Naive thymus-derived CD4-positive, alpha-beta T cell (primary cell): ENCODE results near the gene GPR4. TPM values are rescaled to one million over a fixed set of nuclear protein-coding genes. Genes with fewer than 3 reads are reported as not detected.

ENCODE experiments used
- ATAC-seq: fragments of 150-1000 bp; cut with Tn5 transposase; 2 replicates; pipeline ENCODE4 v1.10.0; 2021; ENCODE audit warnings: mild to moderate bottlenecking, moderate library complexity
- CTCF ChIA-PET: fragments of 350-600 bp; sonication (Branson Sonifier 250); formaldehyde crosslinking; loops from one replicate; lab custom pipeline; 2021; ENCODE audit warnings: antibody characterized with exemption; lab: Charles Lee
- POLR2A ChIA-PET: fragments of 350-600 bp; sonication (Branson Sonifier 250); formaldehyde crosslinking; loops from one replicate; lab custom pipeline; 2021; ENCODE audit warnings: antibody characterized with exemption, inconsistent platforms; lab: Charles Lee
- DNase-seq, 9 donors: peaks; one replicate each; pipeline versions ENCODE4 v3.0.0 to v3.0.0-alpha.2; 2020 to 2022; ENCODE audit warnings: mixed read lengths in 1 of 9
- H3K27ac ChIP-seq: one replicate; pipeline ENCODE4 v1.7.0; 2013; ENCODE audit warnings: mild to moderate bottlenecking, low read depth, low read length, moderate library complexity
- H3K27me3 ChIP-seq, 2 donors: one replicate each; pipeline ENCODE4 v1.7.0; 2013; ENCODE audit warnings: low read length in 2 of 2, mild to moderate bottlenecking in 2 of 2, moderate library complexity in 2 of 2; ENCODE audit not compliant: control insufficient read depth in 2 of 2, insufficient read depth in 2 of 2
- H3K36me3 ChIP-seq, 3 experiments: 1 replicate in 2 of 3; 2 replicates in 1 of 3; pipeline ENCODE4 v1.7.0; 2013; ENCODE audit warnings: low read length in 3 of 3, mild to moderate bottlenecking in 3 of 3, moderate library complexity in 1 of 3; ENCODE audit not compliant: insufficient read depth in 3 of 3, control insufficient read depth in 2 of 3
- H3K4me1 ChIP-seq, 2 donors: one replicate each; pipeline ENCODE4 v1.7.0; 2013; ENCODE audit warnings: low read length in 2 of 2, mild to moderate bottlenecking in 2 of 2, moderate library complexity in 1 of 2; ENCODE audit not compliant: control insufficient read depth in 2 of 2, insufficient read depth in 2 of 2
- H3K4me3 ChIP-seq: 2 replicates; pipeline ENCODE4 v1.7.0; 2013; ENCODE audit warnings: mild to moderate bottlenecking, low read length
- H3K9me3 ChIP-seq, 3 experiments: 1 replicate in 2 of 3; 2 replicates in 1 of 3; pipeline ENCODE4 v1.7.0; 2013; ENCODE audit warnings: low read length in 3 of 3; ENCODE audit not compliant: control insufficient read depth in 2 of 3
- H3K27ac Mint-ChIP-seq, 9 donors: one replicate each; pipeline ENCODE4 v1.8.0; 2020 to 2022; ENCODE audit warnings: mixed read lengths in 9 of 9, mild to moderate bottlenecking in 8 of 9, moderate library complexity in 5 of 9, inconsistent platforms in 2 of 9
- H3K27me3 Mint-ChIP-seq, 5 donors: one replicate each; pipeline ENCODE4 v1.8.0; 2021 to 2022; ENCODE audit warnings: mixed read lengths in 5 of 5, mild to moderate bottlenecking in 1 of 5
- H3K36me3 Mint-ChIP-seq, 5 donors: one replicate each; pipeline ENCODE4 v1.8.0; 2020 to 2022; ENCODE audit warnings: mixed read lengths in 5 of 5, mild to moderate bottlenecking in 3 of 5, inconsistent platforms in 1 of 5
- H3K4me1 Mint-ChIP-seq, 7 donors: one replicate each; pipeline ENCODE4 v1.8.0; 2020 to 2022; ENCODE audit warnings: mixed read lengths in 7 of 7, mild to moderate bottlenecking in 3 of 7, inconsistent platforms in 1 of 7
- H3K4me3 Mint-ChIP-seq, 10 donors: one replicate each; pipeline ENCODE4 v1.8.0; 2020 to 2022; ENCODE audit warnings: mild to moderate bottlenecking in 10 of 10, mixed read lengths in 10 of 10, moderate library complexity in 6 of 10, inconsistent platforms in 2 of 10
- H3K9me3 Mint-ChIP-seq, 11 donors: one replicate each; pipeline ENCODE4 v1.8.0; 2020 to 2022; ENCODE audit warnings: mixed read lengths in 11 of 11, mild to moderate bottlenecking in 4 of 11, inconsistent platforms in 1 of 11, moderate library complexity in 1 of 11
- intact Hi-C, 2 donors: fragments of 100-400 bp; cut with micrococcal nuclease; formaldehyde crosslinking; loops; one replicate each; pipeline ENCODE4 v1.15.1; 2023
- polyA plus RNA-seq, 2 donors: library from polyadenylated mRNA; unstranded; fragments of 300-500 nt; fragmentation: Illumina TruSeq; gene quantifications; one replicate each; pipeline ENCODE4 v1.2.3, GENCODE V29; 2021
- total RNA-seq, 6 experiments: library from RNA in 5 of 6; stranded (reverse) in 5 of 6; gene quantifications; 1 replicate in 5 of 6; 2 replicates in 1 of 6; pipeline ENCODE4 v1.2.3 and lab custom pipeline; 2021 to 2026

Gene GPR4
- total and polyA plus RNA-seq, 7 experiments from 2014 or later: not detected

- ChIA-PET CTCF (interaction anchor here (0.5 to 1.8 kb wide), 12 partner anchors 8 to 119 kb away, joined by 3 to 11 read pairs (median 3); no protein-coding TSS in a partner anchor), POLR2A (interaction anchor here (0.6 to 1.0 kb wide), 2 partner anchors 34 to 73 kb away, joined by 3 read pairs; no protein-coding TSS in a partner anchor)
- Histone ChIP-seq H3K9me3 (no peaks in the 10 kb centered on the region), H3K4me1 (peaks cover 0 to 29% of the 10 kb centered on the region in 2 donors), H3K4me3 (no peak overlapping the region), H3K36me3 (peaks cover 0 to 13% (median 0%) of the 10 kb centered on the region in 3 experiments), H3K27me3 (no peaks in the 10 kb centered on the region), H3K27ac (peak overlapping the region; percentile 18)
- peak overlapping the region in 3 of 10 donors; percentile 52 to 75 (median 59) for H3K4me3 Mint-ChIP-seq
- intact Hi-C loops: loop anchor here (1.0 kb wide), 7 partner anchors 26 to 85 kb away; partner anchors contain the start of genes OPA3 (in 1 of the 2), PPM1N (in 1 of the 2) and VASP (in 1 of the 2)
- H3K9me3 Mint-ChIP-seq: no peaks in the 10 kb centered on the region
- no peaks in the 10 kb centered on the region for H3K36me3 Mint-ChIP-seq
- H3K27me3 Mint-ChIP-seq: no peaks in the 10 kb centered on the region
- DNase-seq (peak; percentile 37 to 85 (median 81)), ATAC-seq (peak; percentile 99)
- peak overlapping the region in 8 of 9 donors; percentile 14 to 86 (median 66) for H3K27ac Mint-ChIP-seq
- peaks cover 20 to 48% (median 34%) of the 10 kb centered on the region in 7 donors for H3K4me1 Mint-ChIP-seq
Observed at GRCh38 chr19:45558399-45558878, 43.6 kb downstream of the GPR4 start.

GRCh38 chr19:45556835-45557234 lies 45.2 kb downstream of the GPR4 start:
- intact Hi-C loops: no loop called here
- H3K36me3 ChIP-seq: peaks cover 0 to 24% (median 0%) of the 10 kb centered on the region in 3 experiments
- H3K9me3 ChIP-seq: no peaks in the 10 kb centered on the region
- no peak for ATAC-seq
- ChIA-PET CTCF (interaction anchor here (0.6 kb wide), 1 partner anchor 94 kb away, joined by 3 read pairs; no protein-coding TSS in a partner anchor), POLR2A (interaction anchor here (0.6 kb wide), 1 partner anchor 21 kb away, joined by 3 read pairs; no protein-coding TSS in a partner anchor)
- H3K27me3 Mint-ChIP-seq: no peaks in the 10 kb centered on the region
- H3K36me3 Mint-ChIP-seq: peaks cover 0 to 7% (median 1%) of the 10 kb centered on the region in 5 donors
- no peak for DNase-seq
- peaks cover 0 to 14% of the 10 kb centered on the region in 2 donors for H3K4me1 ChIP-seq
- no peak overlapping the region for H3K27ac ChIP-seq
- no peaks in the 10 kb centered on the region for H3K27me3 ChIP-seq
- peak overlapping the region in 2 of 9 donors; percentile 17 to 76 for H3K27ac Mint-ChIP-seq
- H3K4me3 Mint-ChIP-seq: peak overlapping the region in 1 of 10 donors; percentile 39
- H3K4me1 Mint-ChIP-seq: peaks cover 13 to 35% (median 24%) of the 10 kb centered on the region in 7 donors
- H3K4me3 ChIP-seq: no peak overlapping the region
- H3K9me3 Mint-ChIP-seq: no peaks in the 10 kb centered on the region

- no peak overlapping the region for H3K27ac ChIP-seq
- no peak overlapping the region for H3K27ac Mint-ChIP-seq
- H3K4me3 Mint-ChIP-seq: no peak overlapping the region
- no peaks in the 10 kb centered on the region for H3K27me3 ChIP-seq
- peaks cover 0 to 15% (median 3%) of the 10 kb centered on the region in 5 donors for H3K36me3 Mint-ChIP-seq
- ChIA-PET POLR2A (no interaction called here), CTCF (no interaction called here)
- H3K9me3 Mint-ChIP-seq: peaks cover 0 to 1% (median 0%) of the 10 kb centered on the region in 11 donors
- no peaks in the 10 kb centered on the region for H3K27me3 Mint-ChIP-seq
- no peaks in the 10 kb centered on the region for H3K9me3 ChIP-seq
- peaks cover 0 to 14% of the 10 kb centered on the region in 2 donors for H3K4me1 ChIP-seq
- no peak for DNase-seq
- peaks cover 6 to 17% (median 12%) of the 10 kb centered on the region in 7 donors for H3K4me1 Mint-ChIP-seq
- H3K36me3 ChIP-seq: peaks cover 0 to 24% (median 0%) of the 10 kb centered on the region in 3 experiments
- ATAC-seq: no peak
- H3K4me3 ChIP-seq: no peak overlapping the region
- intact Hi-C loops: no loop called here
Observed at GRCh38 chr19:45554481-45554880, 47.5 kb downstream of the GPR4 start.

DNA sequence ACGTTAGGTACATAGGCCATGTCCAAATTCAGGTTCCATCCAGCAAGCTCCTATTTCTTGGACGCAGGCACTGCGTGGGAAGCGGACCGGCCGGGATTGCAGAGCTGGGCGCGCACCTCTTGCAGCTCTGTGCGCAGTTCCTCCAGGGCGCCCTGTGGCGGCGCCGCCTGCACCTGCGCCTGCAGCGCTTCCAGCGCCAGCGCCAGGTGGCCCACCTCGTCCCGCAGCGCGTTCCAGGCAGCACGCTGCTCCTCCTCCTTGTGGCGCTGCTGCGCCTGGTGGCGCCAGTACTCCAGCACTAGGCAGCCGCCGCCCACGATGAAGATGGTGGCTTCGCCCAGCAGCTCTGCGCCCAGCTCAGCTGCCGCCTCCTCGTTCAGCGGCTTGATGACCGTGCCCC lies 48.5 kb downstream of the GPR4 start:
- Mint-ChIP-seq H3K9me3 (peaks cover 0 to 1% (median 0%) of the 10 kb centered on the region in 11 donors), H3K36me3 (peaks cover 0 to 15% (median 3%) of the 10 kb centered on the region in 5 donors), H3K4me1 (peaks cover 0 to 10% (median 5%) of the 10 kb centered on the region in 7 donors), H3K4me3 (no peak overlapping the region), H3K27me3 (no peaks in the 10 kb centered on the region), H3K27ac (no peak overlapping the region)
- Histone ChIP-seq H3K4me1 (peaks cover 0 to 7% of the 10 kb centered on the region in 2 donors), H3K27me3 (no peaks in the 10 kb centered on the region), H3K27ac (no peak overlapping the region), H3K9me3 (no peaks in the 10 kb centered on the region), H3K36me3 (peaks cover 0 to 24% (median 0%) of the 10 kb centered on the region in 3 experiments), H3K4me3 (no peak overlapping the region)
- DNase-seq: no peak
- ChIA-PET CTCF (no interaction called here), POLR2A (no interaction called here)
- intact Hi-C loops: no loop called here
- no peak for ATAC-seq

DNA sequence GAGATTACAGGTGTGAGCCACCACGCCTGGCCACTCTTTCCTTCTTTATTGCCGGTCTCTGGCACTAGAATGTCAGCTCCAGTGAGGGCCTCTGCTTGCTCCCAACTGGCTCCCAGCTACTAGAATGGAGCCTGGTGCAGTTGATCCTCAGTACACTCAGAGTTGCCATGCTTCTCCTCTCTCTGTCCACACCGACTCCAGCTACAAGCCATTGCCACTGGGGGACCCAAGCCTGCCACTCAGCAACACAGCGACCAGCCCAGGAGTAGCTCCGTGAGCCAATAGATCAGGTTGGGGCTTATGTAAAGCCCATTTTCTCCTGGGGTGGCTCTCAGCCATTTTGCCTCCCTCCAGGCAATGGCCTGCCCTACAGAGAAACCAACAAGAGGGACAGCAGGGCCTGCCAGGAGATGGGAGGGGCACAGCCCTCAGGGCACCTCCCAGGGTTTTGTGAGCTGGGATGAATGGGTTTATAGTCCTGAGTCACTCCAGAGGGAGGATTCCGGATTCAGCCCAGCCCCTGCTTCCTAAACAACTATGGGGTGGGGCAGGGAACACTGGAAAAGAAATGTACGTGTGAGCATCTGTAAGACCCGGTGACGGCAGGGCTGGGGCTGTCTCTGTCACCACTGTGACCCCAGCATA lies 53.9 kb downstream of the GPR4 start:
- Histone ChIP-seq H3K36me3 (peaks cover 0 to 7% (median 0%) of the 10 kb centered on the region in 3 experiments), H3K4me3 (no peak overlapping the region), H3K27me3 (no peaks in the 10 kb centered on the region), H3K9me3 (no peaks in the 10 kb centered on the region), H3K27ac (no peak overlapping the region), H3K4me1 (no peaks in the 10 kb centered on the region)
- ChIA-PET POLR2A (no interaction called here), CTCF (no interaction called here)
- DNase-seq: no peak
- intact Hi-C loops: no loop called here
- Mint-ChIP-seq H3K36me3 (peaks cover 0 to 13% (median 5%) of the 10 kb centered on the region in 5 donors), H3K27me3 (no peaks in the 10 kb centered on the region), H3K27ac (peak overlapping the region in 1 of 9 donors; percentile 23), H3K4me3 (no peak overlapping the region), H3K4me1 (peaks cover 0 to 6% (median 0%) of the 10 kb centered on the region in 7 donors), H3K9me3 (peaks cover 0 to 1% (median 0%) of the 10 kb centered on the region in 11 donors)
- no peak for ATAC-seq

- peak overlapping the region in 1 of 9 donors; percentile 77 for H3K27ac Mint-ChIP-seq
- DNase-seq (no peak), ATAC-seq (no peak)
- H3K9me3 Mint-ChIP-seq: peaks cover 0 to 1% (median 0%) of the 10 kb centered on the region in 11 donors
- no peak overlapping the region for H3K4me3 Mint-ChIP-seq
- POLR2A ChIA-PET: no interaction called here
- peaks cover 0 to 6% (median 0%) of the 10 kb centered on the region in 7 donors for H3K4me1 Mint-ChIP-seq
- CTCF ChIA-PET: no interaction called here
- Histone ChIP-seq H3K9me3 (no peaks in the 10 kb centered on the region), H3K27ac (no peak overlapping the region), H3K27me3 (no peaks in the 10 kb centered on the region), H3K36me3 (no peaks in the 10 kb centered on the region), H3K4me1 (no peaks in the 10 kb centered on the region), H3K4me3 (no peak overlapping the region)
- H3K27me3 Mint-ChIP-seq: no peaks in the 10 kb centered on the region
- intact Hi-C loops: no loop called here
- H3K36me3 Mint-ChIP-seq: peaks cover 0 to 9% (median 2%) of the 10 kb centered on the region in 5 donors
Observed at GRCh38 chr19:45547211-45547770, 54.7 kb downstream of the GPR4 start.
